Measurements from ENCODE around the gene SLC25A38.

DNA sequence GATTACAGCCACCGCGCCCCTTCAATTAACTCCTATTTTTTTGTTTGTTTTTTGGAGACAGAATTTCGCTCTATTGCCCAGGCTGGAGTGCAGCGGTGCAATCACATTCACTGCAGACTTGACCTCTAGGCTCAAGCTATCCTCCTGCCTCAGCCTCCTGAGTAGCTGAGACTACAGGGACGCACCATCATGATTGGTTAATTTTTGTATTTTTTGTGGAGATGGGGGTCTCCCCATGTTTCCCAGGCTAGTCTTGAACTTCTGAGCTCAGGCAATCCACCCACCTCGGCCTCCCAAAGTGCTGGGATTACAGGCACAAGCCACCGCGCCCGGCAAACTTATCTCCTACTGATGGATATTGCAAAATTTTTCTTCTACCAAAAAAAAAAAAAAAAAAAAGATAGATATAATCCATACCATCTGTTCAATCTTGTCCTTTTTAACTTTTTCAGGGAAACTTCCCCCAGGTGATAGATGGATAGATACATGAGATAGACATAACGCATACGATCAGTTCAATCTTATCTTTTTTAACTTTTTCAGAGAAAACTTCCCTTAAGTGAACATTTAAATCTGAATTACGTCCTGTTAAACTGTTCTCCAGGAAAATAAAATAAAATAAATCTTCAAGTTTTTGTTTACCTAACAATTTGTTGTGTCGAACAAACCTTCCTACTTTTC, 22.7 kb downstream of the SLC25A38 start:
- TF ChIP-seq, protein P1, sequence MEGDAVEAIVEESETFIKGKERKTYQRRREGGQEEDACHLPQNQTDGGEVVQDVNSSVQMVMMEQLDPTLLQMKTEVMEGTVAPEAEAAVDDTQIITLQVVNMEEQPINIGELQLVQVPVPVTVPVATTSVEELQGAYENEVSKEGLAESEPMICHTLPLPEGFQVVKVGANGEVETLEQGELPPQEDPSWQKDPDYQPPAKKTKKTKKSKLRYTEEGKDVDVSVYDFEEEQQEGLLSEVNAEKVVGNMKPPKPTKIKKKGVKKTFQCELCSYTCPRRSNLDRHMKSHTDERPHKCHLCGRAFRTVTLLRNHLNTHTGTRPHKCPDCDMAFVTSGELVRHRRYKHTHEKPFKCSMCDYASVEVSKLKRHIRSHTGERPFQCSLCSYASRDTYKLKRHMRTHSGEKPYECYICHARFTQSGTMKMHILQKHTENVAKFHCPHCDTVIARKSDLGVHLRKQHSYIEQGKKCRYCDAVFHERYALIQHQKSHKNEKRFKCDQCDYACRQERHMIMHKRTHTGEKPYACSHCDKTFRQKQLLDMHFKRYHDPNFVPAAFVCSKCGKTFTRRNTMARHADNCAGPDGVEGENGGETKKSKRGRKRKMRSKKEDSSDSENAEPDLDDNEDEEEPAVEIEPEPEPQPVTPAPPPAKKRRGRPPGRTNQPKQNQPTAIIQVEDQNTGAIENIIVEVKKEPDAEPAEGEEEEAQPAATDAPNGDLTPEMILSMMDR (IDR thresholded peaks at IDR 0.05; ENCODE audit: low read depth, low read length, poor library complexity, severe bottlenecking): no peak
- no peak for TF ChIP-seq EZH2phosphoT487 (IDR thresholded peaks at IDR 0.05; ENCODE audit: borderline replicate concordance, low read length)
